Esophagus squamous epithelium (tissue), 4 donors: ENCODE data around the gene TMEM255B.

Experiments
- POLR2A ChIP-seq, 4 donors: fragments of 450-650 bp; IDR thresholded peaks; one replicate each; pipeline ENCODE4 v1.6.1; 2017; ENCODE audit warnings: antibody characterized with exemption in 4 of 4, mild to moderate bottlenecking in 4 of 4, moderate library complexity in 3 of 4
- TF ChIP-seq, protein P1 (sequence below), 6 experiments: fragments of 450-650 bp in 4 of 6; fragments of 200-600 bp in 2 of 6; sonication (generic) in 2 of 6; IDR thresholded peaks; one replicate each; pipeline ENCODE4 v1.5.1; 2016 to 2019; ENCODE audit warnings: antibody characterized with exemption in 6 of 6, mild to moderate bottlenecking in 4 of 6, moderate library complexity in 4 of 6

DNA sequence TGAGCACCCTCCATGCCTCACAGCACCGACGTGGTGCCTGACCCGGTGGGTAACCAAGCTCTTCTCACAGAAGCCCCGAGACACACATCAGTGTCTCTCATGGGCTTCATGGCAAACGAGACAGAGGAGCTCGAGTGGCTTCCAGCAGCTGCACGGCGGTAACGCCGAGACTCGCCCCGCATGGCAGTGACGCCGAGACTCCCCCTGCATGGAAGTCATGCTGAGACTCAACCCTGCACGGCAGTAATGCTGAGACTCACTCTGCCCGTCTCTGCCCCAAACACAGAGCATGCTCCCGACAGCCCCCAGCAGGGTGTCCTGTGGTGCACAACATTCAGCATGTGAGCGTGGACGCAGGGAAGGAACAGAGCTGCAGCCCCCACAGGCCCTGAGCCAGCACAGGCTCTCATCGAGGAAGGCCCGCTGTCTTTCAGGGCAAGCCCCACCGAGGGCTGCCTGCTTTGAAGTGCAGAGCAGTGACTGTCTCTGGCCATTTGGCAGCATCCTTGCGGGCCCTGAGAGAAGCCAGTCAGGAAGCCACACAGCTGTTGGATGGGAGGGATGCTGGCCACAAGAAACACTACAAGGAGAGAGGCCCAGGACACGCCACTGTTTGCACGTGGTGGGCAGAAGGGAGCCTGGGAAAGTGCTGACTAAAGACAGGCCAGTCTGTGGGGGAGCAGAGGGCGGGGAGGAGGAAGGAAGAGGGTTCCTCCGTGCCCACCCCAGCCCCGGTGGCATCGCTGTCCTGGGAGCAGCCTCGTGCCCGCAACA lies 95.4 kb downstream of the TMEM255B start:
- TF ChIP-seq, protein P1, sequence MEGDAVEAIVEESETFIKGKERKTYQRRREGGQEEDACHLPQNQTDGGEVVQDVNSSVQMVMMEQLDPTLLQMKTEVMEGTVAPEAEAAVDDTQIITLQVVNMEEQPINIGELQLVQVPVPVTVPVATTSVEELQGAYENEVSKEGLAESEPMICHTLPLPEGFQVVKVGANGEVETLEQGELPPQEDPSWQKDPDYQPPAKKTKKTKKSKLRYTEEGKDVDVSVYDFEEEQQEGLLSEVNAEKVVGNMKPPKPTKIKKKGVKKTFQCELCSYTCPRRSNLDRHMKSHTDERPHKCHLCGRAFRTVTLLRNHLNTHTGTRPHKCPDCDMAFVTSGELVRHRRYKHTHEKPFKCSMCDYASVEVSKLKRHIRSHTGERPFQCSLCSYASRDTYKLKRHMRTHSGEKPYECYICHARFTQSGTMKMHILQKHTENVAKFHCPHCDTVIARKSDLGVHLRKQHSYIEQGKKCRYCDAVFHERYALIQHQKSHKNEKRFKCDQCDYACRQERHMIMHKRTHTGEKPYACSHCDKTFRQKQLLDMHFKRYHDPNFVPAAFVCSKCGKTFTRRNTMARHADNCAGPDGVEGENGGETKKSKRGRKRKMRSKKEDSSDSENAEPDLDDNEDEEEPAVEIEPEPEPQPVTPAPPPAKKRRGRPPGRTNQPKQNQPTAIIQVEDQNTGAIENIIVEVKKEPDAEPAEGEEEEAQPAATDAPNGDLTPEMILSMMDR (IDR thresholded peaks at IDR 0.05) = no peak
- no peak for TF ChIP-seq POLR2A (IDR thresholded peaks at IDR 0.05)
